MM.1S (cell line): Measurements from ENCODE around the gene TTI1.
"Not testable (repeated sequence)": the region's sequence is repeated elsewhere in the genome, so short reads cannot be mapped to it uniquely, and the experiment has no call there.

ENCODE experiments used
- DNase-seq: peaks from one replicate; pipeline ENCODE4 v3.0.0-alpha.2; 2015
- H2AFZ ChIP-seq: fragments of 300-600 bp; sonication (generic); 2 replicates; pipeline ENCODE4 v1.6.0; 2016; ENCODE audit warnings: antibody characterized with exemption, low read length
- H3F3A ChIP-seq: fragments of 300-600 bp; sonication (generic); 2 replicates; pipeline ENCODE4 v1.6.1; 2016; ENCODE audit warnings: mild to moderate bottlenecking, antibody characterized with exemption, low read length, moderate library complexity, mixed read lengths; ENCODE audit not compliant: insufficient read depth
- H3K27ac ChIP-seq: fragments of 300-600 bp; sonication (generic); 2 replicates; pipeline ENCODE4 v1.5.1; 2016; ENCODE audit warnings: mild to moderate bottlenecking, low read length
- H3K27me3 ChIP-seq: fragments of 300-600 bp; sonication (generic); replicated peaks from 2 replicates; pipeline ENCODE4 v1.6.0; 2016; ENCODE audit warnings: low read length; ENCODE audit not compliant: insufficient read depth
- H3K36me3 ChIP-seq: fragments of 300-600 bp; sonication (generic); replicated peaks from 2 replicates; pipeline ENCODE4 v1.6.1; 2016; ENCODE audit warnings: mild to moderate bottlenecking, low read length, mixed read lengths; ENCODE audit not compliant: insufficient read depth
- H3K4me1 ChIP-seq: fragments of 300-600 bp; sonication (generic); 2 replicates; pipeline ENCODE4 v1.6.1; 2016; ENCODE audit warnings: low read length, mixed read lengths
- H3K4me2 ChIP-seq: fragments of 300-600 bp; sonication (generic); 2 replicates; pipeline ENCODE4 v1.6.0; 2016; ENCODE audit warnings: low read depth, low read length
- H3K4me3 ChIP-seq: fragments of 300-600 bp; sonication (generic); 2 replicates; pipeline ENCODE4 v1.5.1; 2016; ENCODE audit warnings: low read length, mixed read lengths
- H3K79me2 ChIP-seq: fragments of 300-600 bp; sonication (generic); 2 replicates; pipeline ENCODE4 v1.6.1; 2016; ENCODE audit warnings: mixed run types, low read length, mixed read lengths
- H3K9ac ChIP-seq: fragments of 300-600 bp; sonication (generic); 2 replicates; pipeline ENCODE4 v1.6.1; 2016; ENCODE audit warnings: low read length, mixed read lengths
- H3K9me2 ChIP-seq: fragments of 300-600 bp; sonication (generic); replicated peaks from 2 replicates; pipeline ENCODE4 v1.6.1; 2016; ENCODE audit warnings: mild to moderate bottlenecking, low read length, mixed read lengths; ENCODE audit not compliant: insufficient read depth
- H3K9me3 ChIP-seq: fragments of 300-600 bp; sonication (generic); replicated peaks from 2 replicates; pipeline ENCODE4 v1.6.1; 2016; ENCODE audit warnings: mild to moderate bottlenecking, low read length, mixed read lengths; ENCODE audit not compliant: insufficient read depth
- H4K20me1 ChIP-seq: fragments of 300-600 bp; sonication (generic); 2 replicates; pipeline ENCODE4 v1.6.1; 2016; ENCODE audit warnings: mild to moderate bottlenecking, low read length, moderate library complexity, mixed read lengths; ENCODE audit not compliant: insufficient read depth
- EZH2 ChIP-seq: fragments of 300-600 bp; sonication (generic); optimal IDR thresholded peaks from 2 replicates; pipeline ENCODE3; 2017; ENCODE audit warnings: low read depth, mild to moderate bottlenecking, antibody characterized with exemption, low read length, mixed read lengths
- EZH2phosphoT487 ChIP-seq: fragments of 300-600 bp; sonication (generic); IDR thresholded peaks from 2 replicates; pipeline ENCODE4 v1.6.1; 2018; ENCODE audit warnings: antibody characterized with exemption, low read length
- TF ChIP-seq, protein P1 (sequence below): fragments of 300-600 bp; sonication (generic); IDR thresholded peaks from 2 replicates; pipeline ENCODE4 v1.5.1; 2016; ENCODE audit warnings: antibody characterized with exemption, low read length, mixed read lengths

Gene TTI1

DNA sequence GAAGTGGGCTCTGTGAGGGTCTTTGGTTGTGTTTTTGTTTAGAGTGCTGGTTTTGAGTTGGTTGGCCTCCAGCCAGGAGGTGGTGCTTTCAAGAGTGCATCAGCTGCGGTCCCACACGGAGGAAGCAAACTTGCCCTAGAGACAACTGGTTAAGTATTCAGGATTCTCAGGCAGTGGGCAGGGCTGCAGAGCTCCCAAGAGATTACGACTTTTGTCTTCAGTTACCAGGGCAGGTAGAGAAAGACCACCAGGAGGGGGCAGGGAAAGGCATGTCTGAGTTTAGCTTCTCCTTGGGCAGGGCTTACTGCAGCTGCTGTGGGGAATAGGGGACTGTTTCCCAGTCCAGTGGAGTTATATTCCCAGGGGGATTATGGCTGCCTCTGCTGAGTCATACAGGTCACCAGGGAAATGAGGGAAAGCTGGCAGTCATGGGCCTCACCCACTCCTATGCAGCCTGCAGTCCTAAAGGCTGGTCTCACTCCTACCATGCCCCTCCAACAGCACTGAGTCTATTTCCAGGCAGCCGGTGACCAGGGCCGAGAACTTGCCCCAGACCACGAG is 64.3 kb downstream of the TTI1 start:
- no peaks in the 10 kb centered on the region for H3K4me1 ChIP-seq
- H3K4me3 ChIP-seq: no peak overlapping the region
- H3F3A ChIP-seq: no peaks in the 10 kb centered on the region
- DNase-seq: no peak
- H3K9ac ChIP-seq: no peak overlapping the region
- H2AFZ ChIP-seq: no peak overlapping the region
- H3K27ac ChIP-seq: no peak overlapping the region
- no peaks in the 10 kb centered on the region for H3K27me3 ChIP-seq
- H3K9me2 ChIP-seq: no peaks in the 10 kb centered on the region
- H4K20me1 ChIP-seq: no peaks in the 10 kb centered on the region
- no peak overlapping the region for H3K4me2 ChIP-seq
- H3K36me3 ChIP-seq: no peaks in the 10 kb centered on the region
- TF ChIP-seq, protein P1, sequence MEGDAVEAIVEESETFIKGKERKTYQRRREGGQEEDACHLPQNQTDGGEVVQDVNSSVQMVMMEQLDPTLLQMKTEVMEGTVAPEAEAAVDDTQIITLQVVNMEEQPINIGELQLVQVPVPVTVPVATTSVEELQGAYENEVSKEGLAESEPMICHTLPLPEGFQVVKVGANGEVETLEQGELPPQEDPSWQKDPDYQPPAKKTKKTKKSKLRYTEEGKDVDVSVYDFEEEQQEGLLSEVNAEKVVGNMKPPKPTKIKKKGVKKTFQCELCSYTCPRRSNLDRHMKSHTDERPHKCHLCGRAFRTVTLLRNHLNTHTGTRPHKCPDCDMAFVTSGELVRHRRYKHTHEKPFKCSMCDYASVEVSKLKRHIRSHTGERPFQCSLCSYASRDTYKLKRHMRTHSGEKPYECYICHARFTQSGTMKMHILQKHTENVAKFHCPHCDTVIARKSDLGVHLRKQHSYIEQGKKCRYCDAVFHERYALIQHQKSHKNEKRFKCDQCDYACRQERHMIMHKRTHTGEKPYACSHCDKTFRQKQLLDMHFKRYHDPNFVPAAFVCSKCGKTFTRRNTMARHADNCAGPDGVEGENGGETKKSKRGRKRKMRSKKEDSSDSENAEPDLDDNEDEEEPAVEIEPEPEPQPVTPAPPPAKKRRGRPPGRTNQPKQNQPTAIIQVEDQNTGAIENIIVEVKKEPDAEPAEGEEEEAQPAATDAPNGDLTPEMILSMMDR: no peak
- H3K9me3 ChIP-seq: no peaks in the 10 kb centered on the region
- no peaks in the 10 kb centered on the region for H3K79me2 ChIP-seq

DNA sequence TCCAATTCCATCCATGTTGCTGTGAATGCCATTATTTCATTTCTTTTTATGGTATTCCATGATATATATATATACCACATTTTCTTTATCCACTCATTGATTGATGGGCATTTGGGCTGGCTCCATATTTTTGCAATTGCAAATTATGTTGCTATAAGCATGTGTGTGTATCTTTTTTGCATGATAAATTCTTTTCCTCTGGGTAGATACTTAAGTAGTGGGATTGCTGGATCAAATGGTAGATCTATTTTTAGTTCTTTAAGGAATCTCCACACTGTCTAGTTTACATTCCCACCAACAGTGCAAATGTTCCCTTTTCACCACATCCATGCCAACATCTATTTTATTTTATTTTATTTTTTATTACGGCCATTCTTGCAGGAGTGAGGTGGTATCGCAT is 69.8 kb downstream of the TTI1 start:
- not testable (repeated sequence) for H3K36me3 ChIP-seq, DNase-seq, H3K4me1 ChIP-seq, H3F3A ChIP-seq, H4K20me1 ChIP-seq, H2AFZ ChIP-seq, H3K9me3 ChIP-seq, H3K4me3 ChIP-seq, H3K27me3 ChIP-seq, H3K9ac ChIP-seq, H3K79me2 ChIP-seq, H3K9me2 ChIP-seq, H3K27ac ChIP-seq, H3K4me2 ChIP-seq

DNA sequence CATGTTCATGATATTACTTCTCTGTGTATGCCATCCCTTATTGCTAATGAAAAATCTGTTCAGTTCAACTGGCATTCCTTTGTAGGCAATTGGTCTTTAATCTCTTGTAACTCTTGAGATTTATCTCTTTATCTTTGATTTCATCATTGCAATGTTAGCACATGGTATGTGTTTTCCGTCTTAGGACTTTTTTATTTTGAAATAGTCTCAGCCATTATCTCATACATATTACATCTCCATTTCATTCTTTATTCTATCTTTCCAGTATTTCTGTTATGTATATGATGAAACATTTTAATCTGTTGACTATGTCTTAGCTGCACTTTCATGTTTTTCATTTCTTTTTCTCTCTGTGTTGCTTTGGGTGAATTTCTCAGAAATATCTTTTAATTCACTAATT is 72.2 kb downstream of the TTI1 start:
- no peaks in the 10 kb centered on the region for H3F3A ChIP-seq
- DNase-seq: no peak
- no peak overlapping the region for H3K9ac ChIP-seq
- no peaks in the 10 kb centered on the region for H3K9me2 ChIP-seq
- no peak for TF ChIP-seq EZH2phosphoT487
- TF ChIP-seq EZH2: no peak
- TF ChIP-seq, protein P1: no peak
- H3K27me3 ChIP-seq: no peaks in the 10 kb centered on the region
- no peak overlapping the region for H3K4me3 ChIP-seq
- no peak overlapping the region for H3K27ac ChIP-seq
- H3K79me2 ChIP-seq: no peaks in the 10 kb centered on the region
- no peak overlapping the region for H2AFZ ChIP-seq
- H3K4me1 ChIP-seq: no peaks in the 10 kb centered on the region
- H3K9me3 ChIP-seq: no peaks in the 10 kb centered on the region
- H4K20me1 ChIP-seq: no peaks in the 10 kb centered on the region
- H3K4me2 ChIP-seq: no peak overlapping the region
- no peaks in the 10 kb centered on the region for H3K36me3 ChIP-seq

DNA sequence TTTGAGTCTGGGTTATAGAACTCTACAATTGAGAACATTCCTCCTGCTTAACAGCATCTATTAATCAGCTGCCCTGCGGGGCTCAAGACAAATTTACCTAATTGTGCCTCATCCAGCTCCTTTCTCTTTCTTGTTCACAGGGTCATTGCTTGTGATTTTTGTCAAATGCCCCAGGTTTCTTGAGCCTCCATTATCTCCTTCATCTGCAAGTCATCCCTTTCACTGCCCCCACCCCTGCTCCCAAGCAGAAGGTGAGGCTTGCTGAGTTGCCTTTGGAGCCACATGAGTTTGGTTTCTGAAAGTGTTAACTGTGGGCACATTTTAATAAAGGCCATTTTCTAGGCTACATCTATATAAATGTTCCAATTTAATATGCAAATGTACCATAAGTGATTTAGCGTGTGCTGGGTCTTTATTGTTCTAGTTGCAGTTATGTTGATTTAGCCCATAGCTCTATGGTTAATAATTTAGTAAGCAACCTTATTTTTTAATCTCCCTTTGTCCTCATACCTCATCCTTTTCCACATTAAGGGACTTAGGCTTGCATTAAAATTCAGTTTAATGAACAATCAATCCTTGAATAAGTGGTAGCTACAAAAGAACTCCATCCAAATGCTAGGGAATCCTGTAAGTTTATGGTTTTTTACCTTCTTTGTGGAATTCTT is 74.3 kb downstream of the TTI1 start:
- Histone ChIP-seq H3K9me2 (no peaks in the 10 kb centered on the region), H2AFZ (no peak overlapping the region), H3K79me2 (no peaks in the 10 kb centered on the region), H3K27me3 (no peaks in the 10 kb centered on the region), H3K9me3 (no peaks in the 10 kb centered on the region), H3K4me2 (no peak overlapping the region), H3K9ac (no peak overlapping the region), H3K36me3 (no peaks in the 10 kb centered on the region), H3K4me1 (no peaks in the 10 kb centered on the region), H4K20me1 (no peaks in the 10 kb centered on the region), H3K27ac (no peak overlapping the region), H3F3A (no peaks in the 10 kb centered on the region), H3K4me3 (no peak overlapping the region)
- TF ChIP-seq EZH2phosphoT487 (no peak), EZH2 (no peak)
- TF ChIP-seq, protein P1: no peak
- DNase-seq: no peak
